ENCODE results near the gene KATNIP.

GRCh38 chr16:27528294-27528693, 21.6 kb upstream of the KATNIP start:
- TF ChIP-seq CTCF (IDR thresholded peaks at IDR 0.05) (no peak), POLR2A (IDR thresholded peaks at IDR 0.05; ENCODE audit: low read depth) (no peak), POLR2AphosphoS5 (IDR thresholded peaks at IDR 0.05) (no peak), EP300 (IDR thresholded peaks at IDR 0.05) (no peak)

Data from esophagus muscularis mucosa (tissue), 4 donors.